IPS-20b (cell line): ENCODE measurements around the gene MAPK12.

Experiments used
- H3K27ac ChIP-seq: one replicate; pipeline ENCODE4 v1.5.1; 2013; ENCODE audit warnings: low read length
- H3K27me3 ChIP-seq: 2 replicates; pipeline ENCODE4 v1.6.1; 2013; ENCODE audit warnings: mild to moderate bottlenecking, low read length, inconsistent platforms; ENCODE audit not compliant: insufficient read depth
- H3K36me3 ChIP-seq: 2 replicates; pipeline ENCODE4 v1.6.1; 2013; ENCODE audit warnings: low read depth, mild to moderate bottlenecking, inconsistent platforms, low read length, moderate library complexity; ENCODE audit not compliant: insufficient read depth
- H3K4me1 ChIP-seq: 2 replicates; pipeline ENCODE4 v1.6.1; 2013; ENCODE audit warnings: mild to moderate bottlenecking, control low read depth, inconsistent platforms, low read length, moderate library complexity; ENCODE audit not compliant: insufficient read depth
- H3K4me3 ChIP-seq: 2 replicates; pipeline ENCODE4 v1.5.1; 2013; ENCODE audit warnings: mild to moderate bottlenecking, low read length, inconsistent platforms
- H3K9ac ChIP-seq: 2 replicates; pipeline ENCODE4 v1.6.1; 2013; ENCODE audit warnings: low read depth, mild to moderate bottlenecking, inconsistent platforms, low read length, moderate library complexity
- H3K9me3 ChIP-seq: 2 replicates; pipeline ENCODE4 v1.6.1; 2013; ENCODE audit warnings: mild to moderate bottlenecking, low read depth, low read length, inconsistent platforms; ENCODE audit not compliant: insufficient read depth

Gene MAPK12

GRCh38 chr22:50261615-50262459 is at the start of gene MAPK12:
Gene MAPK12 (minus strand): TSS chr22:50261683. CDS start chr22:50261509, 174 bp downstream.
- Histone ChIP-seq H3K4me3 (peak within 1 kb of the TSS; percentile 60), H3K4me1 (peaks cover 3% of the 10 kb centered on the region; the same call in 1 of the 2 replicates), H3K27me3 (peaks cover 41% of the 10 kb centered on the region), H3K9ac (no peak within 1 kb of the TSS), H3K27ac (no peak within 1 kb of the TSS), H3K36me3 (no peaks in the 10 kb centered on the region), H3K9me3 (no peaks in the 10 kb centered on the region)

DNA sequence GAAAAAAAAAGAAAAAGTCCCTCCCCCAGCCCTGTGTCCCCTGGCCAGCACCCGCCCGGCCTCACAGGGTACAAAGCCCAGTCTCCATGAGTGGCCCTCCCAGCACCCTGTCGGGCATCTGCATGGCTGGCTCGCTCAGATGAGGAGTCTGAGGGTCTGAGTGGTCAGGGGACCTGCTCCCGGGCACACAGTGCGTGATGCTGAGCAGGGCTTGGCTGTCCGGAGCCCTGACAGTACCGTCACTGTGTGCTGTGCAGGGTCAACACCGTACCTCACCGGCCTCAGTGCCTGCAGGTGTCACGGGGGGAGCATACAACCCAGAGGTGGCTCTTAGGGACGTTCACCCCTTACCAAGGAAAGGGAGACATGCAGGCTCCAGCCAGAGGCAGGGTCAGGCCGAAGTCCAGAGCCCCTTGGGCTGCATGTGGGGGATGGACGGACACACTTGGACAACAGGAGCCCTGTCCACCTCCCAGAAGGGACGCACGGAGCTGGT is 49.5 kb upstream of the MAPK12 start:
- Histone ChIP-seq H3K9me3 (no peaks in the 10 kb centered on the region), H3K27ac (no peak overlapping the region)

GRCh38 chr22:50310031-50310722 is 48.7 kb upstream of the MAPK12 start:
- H3K9ac ChIP-seq = no peak overlapping the region
- H3K36me3 ChIP-seq = no peaks in the 10 kb centered on the region
- no peaks in the 10 kb centered on the region for H3K9me3 ChIP-seq
- peaks cover 12% of the 10 kb centered on the region; the same call in 1 of the 2 replicates for H3K27me3 ChIP-seq
- no peak overlapping the region for H3K4me3 ChIP-seq
- peaks cover 18% of the 10 kb centered on the region for H3K4me1 ChIP-seq
- H3K27ac ChIP-seq = no peak overlapping the region

More for the DNA sequence above, 49.5 kb upstream of the MAPK12 start:
- Histone ChIP-seq H3K9ac (no peak overlapping the region), H3K4me3 (no peak overlapping the region), H3K27me3 (peaks cover 9% of the 10 kb centered on the region; the same call in 1 of the 2 replicates), H3K36me3 (no peaks in the 10 kb centered on the region), H3K4me1 (peaks cover 14% of the 10 kb centered on the region)

DNA sequence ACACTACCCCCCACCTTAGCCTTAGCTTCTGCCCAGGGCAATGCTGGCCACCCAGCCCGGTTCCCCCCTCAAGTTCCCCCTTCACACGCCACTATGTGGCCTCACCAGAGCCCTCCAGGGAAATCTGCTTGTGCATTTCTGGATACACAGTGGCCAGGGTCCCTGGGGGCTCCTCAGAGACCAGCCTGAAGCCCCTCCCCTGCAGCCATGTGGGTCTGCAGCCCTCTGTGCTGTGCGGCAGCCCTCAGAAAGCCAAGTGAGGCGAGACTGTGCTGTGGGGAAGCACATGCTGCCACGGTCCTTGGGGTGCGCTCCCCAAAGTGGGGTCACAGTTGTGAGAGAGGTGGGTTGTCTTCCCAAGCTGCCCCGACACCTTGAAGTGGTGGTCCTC is 48.1 kb upstream of the MAPK12 start:
- Histone ChIP-seq H3K27me3 (peaks cover 12% of the 10 kb centered on the region; the same call in 1 of the 2 replicates), H3K36me3 (no peaks in the 10 kb centered on the region), H3K27ac (no peak overlapping the region), H3K4me1 (peaks cover 18% of the 10 kb centered on the region), H3K4me3 (no peak overlapping the region), H3K9me3 (no peaks in the 10 kb centered on the region), H3K9ac (no peak overlapping the region)

- no peak overlapping the region for H3K27ac ChIP-seq
- H3K4me3 ChIP-seq = no peak overlapping the region
- no peak overlapping the region; the same call in 1 of the 2 replicates for H3K9ac ChIP-seq
- peaks cover 20% of the 10 kb centered on the region for H3K4me1 ChIP-seq
- peaks cover 12% of the 10 kb centered on the region; the same call in 1 of the 2 replicates for H3K27me3 ChIP-seq
- H3K36me3 ChIP-seq = no peaks in the 10 kb centered on the region
- no peaks in the 10 kb centered on the region for H3K9me3 ChIP-seq
Measured at GRCh38 chr22:50308986-50309600, 47.6 kb upstream of the MAPK12 start.

DNA sequence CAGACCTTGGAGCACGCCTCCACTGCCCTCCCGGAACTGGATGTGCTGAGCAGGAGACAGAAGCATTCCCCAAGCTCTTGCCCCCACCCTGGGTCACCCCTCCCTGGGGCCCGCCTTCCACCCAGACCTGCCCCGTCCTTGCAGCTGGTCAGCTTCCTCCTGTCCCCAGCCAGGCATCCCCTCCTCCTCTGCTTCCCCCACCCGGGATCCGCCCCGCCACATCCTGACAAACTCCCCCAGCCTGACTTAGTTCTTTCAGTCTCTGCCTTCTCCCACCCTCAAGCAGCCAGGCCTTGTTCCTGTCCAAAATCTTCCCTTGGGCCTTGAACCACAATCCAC is 47.1 kb upstream of the MAPK12 start:
- Histone ChIP-seq H3K36me3 (no peaks in the 10 kb centered on the region), H3K9me3 (no peaks in the 10 kb centered on the region), H3K4me3 (no peak overlapping the region), H3K27me3 (peaks cover 12% of the 10 kb centered on the region; the same call in 1 of the 2 replicates), H3K9ac (no peak overlapping the region; the same call in 1 of the 2 replicates), H3K4me1 (peaks cover 25% of the 10 kb centered on the region), H3K27ac (no peak overlapping the region)

DNA sequence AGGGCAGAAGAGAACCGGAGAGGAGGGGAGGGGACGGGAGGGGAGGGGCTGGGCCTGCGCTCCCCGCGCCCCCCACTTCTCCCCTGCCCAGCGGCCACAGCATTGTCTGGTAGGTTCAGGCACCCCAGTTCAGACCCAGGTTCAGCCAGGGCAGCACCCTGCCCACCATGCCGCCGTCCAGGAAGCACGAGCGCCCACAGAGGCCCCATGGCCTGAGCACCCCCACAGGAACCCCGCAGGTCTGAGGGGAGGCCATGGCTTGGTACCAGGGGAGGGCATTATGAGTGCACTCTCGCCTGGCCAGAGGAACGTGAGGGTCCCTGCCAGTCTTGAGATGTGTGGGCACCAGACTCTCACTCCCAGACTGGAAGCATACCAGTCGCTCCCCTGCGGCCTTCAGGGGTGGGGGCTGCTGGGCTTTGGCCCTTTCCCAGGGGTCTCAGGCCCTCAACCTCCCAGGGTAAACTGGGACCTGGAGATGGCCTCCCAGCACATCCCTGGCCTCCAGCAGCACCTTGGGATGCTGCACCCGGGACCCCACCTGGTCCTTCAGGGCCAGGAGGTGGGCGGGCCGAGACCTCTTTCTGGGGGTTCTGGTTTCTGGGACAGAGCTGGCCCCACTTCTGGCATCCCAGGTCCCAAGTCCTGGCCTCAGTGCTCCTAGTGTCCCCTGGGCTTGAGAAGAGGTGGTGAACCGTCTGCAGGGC is 46.6 kb upstream of the MAPK12 start:
- Histone ChIP-seq H3K4me3 (no peak overlapping the region), H3K36me3 (no peaks in the 10 kb centered on the region), H3K27me3 (peaks cover 12% of the 10 kb centered on the region; the same call in 1 of the 2 replicates), H3K27ac (no peak overlapping the region), H3K9ac (no peak overlapping the region), H3K9me3 (no peaks in the 10 kb centered on the region), H3K4me1 (peaks cover 25% of the 10 kb centered on the region)

DNA sequence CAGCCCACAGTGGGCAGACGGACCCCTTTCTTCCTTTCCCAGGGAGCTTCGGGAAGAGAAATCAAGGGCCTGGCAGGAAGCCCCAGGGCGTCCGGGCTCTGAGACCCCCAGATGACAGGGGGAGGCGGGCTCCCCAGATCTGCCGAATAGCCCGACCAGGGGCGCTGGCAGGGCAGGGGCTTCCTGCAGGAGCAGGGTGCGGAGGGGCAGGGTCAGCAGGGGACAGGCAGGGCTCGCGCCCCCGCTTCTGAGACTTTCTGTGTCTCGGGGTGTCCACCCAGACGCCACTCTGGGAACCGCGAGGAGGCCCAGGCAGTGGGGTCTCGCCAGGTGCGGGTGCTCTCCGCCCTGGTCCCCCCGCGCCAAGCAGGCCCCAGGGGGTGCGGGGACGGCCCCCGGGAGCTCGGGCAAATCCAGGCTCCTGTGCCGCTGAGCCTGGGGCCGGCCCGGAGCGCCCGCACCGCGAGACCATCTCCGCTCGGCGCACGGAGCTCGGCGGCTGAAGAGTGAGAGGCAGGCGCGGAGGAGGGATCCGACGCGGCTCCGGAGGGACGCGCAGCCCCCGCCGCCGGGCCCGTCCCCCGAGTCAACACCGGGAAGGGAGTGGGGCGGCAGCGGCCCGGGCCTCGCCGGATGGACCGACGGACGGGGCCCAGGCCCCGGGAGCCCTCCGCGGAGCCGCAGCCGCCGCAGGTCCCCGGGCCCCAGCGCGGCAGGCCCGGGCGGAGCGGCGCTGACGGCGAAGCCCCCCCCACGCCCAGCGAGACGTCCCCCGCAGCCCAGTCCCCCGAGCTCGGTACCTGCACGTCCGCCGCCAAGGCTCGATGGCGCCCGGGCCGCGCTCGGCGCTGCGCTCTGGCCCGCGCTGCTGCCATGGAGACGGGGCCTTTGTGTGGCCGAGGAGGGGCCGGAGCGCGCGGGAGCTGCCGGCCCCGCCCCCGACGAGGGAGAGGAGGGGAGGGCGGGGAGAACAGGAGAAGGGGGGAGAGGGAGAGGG is 45.6 kb upstream of the MAPK12 start, which contains the start of gene PLXNB2:
Gene PLXNB2, minus strand, starts transcription at position 894 of the 997 bp plus-strand sequence. CDS start 17,062 bp downstream, outside the sequence.
- Histone ChIP-seq H3K4me3 (peak within 1 kb of the TSS; percentile 73), H3K4me1 (peaks cover 25% of the 10 kb centered on the region), H3K27ac (no peak within 1 kb of the TSS), H3K27me3 (peaks cover 12% of the 10 kb centered on the region; the same call in 1 of the 2 replicates), H3K9ac (peak within 1 kb of the TSS; percentile 67), H3K36me3 (no peaks in the 10 kb centered on the region), H3K9me3 (no peaks in the 10 kb centered on the region)

DNA sequence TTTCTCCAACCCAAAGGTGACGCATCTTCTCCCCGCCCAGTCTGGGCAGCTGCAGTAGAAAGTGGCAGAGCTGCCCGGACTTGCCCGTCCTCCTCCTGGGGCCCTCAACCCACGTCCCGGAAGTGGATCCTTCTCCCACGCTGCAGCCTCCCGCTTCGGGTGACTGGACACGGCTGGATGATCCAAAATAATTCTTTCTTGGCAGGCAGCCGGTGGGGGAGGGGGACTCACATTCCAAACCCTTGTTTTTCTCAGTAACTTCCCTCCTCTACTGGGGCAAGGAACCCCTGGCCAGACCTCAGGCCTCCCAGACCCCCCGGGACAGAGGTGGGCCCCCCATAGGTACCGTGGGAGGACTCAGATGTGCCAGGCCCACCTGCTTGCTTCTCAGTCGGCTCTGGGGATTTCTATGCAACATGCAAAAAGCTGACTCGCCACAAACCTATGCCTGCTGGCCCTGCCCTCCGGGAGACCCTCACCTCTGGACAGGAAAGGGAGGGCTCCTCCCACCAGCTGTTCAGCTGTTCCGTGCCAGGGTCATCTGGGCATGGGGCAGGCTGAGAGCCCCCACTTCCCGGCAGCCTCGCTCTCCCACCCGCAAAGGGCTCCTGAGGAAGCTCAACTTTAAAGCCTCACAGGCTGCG is 44.6 kb upstream of the MAPK12 start:
- Histone ChIP-seq H3K27me3 (peaks cover 12% of the 10 kb centered on the region; the same call in 1 of the 2 replicates), H3K9ac (peak overlapping the region; percentile 64; the same call in 1 of the 2 replicates), H3K27ac (no peak overlapping the region), H3K4me1 (peaks cover 25% of the 10 kb centered on the region), H3K4me3 (peak overlapping the region; percentile 73), H3K9me3 (no peaks in the 10 kb centered on the region), H3K36me3 (no peaks in the 10 kb centered on the region)
